Activated T-cell treated with anti-CD3 and anti-CD28 coated beads, Interleukin-2, amount 50 U/mL, for 72 hours (primary cell): ENCODE measurements around the gene SLC25A43. TPM values are rescaled to one million over a fixed set of nuclear protein-coding genes. Genes with fewer than 3 reads are reported as not detected.
"Not testable (repeated sequence)": the region's sequence is repeated elsewhere in the genome, so short reads cannot be mapped to it uniquely, and the experiment has no call there.

Experiments
- ATAC-seq, 2 donors: fragments of 150-1000 bp; cut with Tn5 transposase; replicated peaks in 1 of 2; 2 replicates each; pipeline ENCODE4 v1.10.0; 2021; ENCODE audit warnings: moderate library complexity in 2 of 2, mild to moderate bottlenecking in 1 of 2
- DNase-seq, 2 donors: peaks; one replicate each; pipeline ENCODE4 v3.0.0; 2021 to 2022; ENCODE audit warnings: mixed read lengths in 1 of 2
- H3K27ac Mint-ChIP-seq: one replicate; pipeline ENCODE4 v1.8.0; 2022; ENCODE audit warnings: mild to moderate bottlenecking, moderate library complexity, mixed read lengths
- H3K27me3 Mint-ChIP-seq: one replicate; pipeline ENCODE4 v1.8.0; 2022; ENCODE audit warnings: low read depth, mixed read lengths
- H3K36me3 Mint-ChIP-seq, 2 donors: one replicate each; pipeline ENCODE4 v1.8.0; 2022; ENCODE audit warnings: mixed read lengths in 2 of 2, mild to moderate bottlenecking in 1 of 2; ENCODE audit not compliant: insufficient read depth in 2 of 2
- H3K4me1 Mint-ChIP-seq: one replicate; pipeline ENCODE4 v1.8.0; 2022; ENCODE audit warnings: low read depth, mixed read lengths
- H3K4me3 Mint-ChIP-seq, 2 donors: one replicate each; pipeline ENCODE4 v1.8.0; 2022; ENCODE audit warnings: mild to moderate bottlenecking in 2 of 2, mixed read lengths in 2 of 2, moderate library complexity in 2 of 2
- H3K9me3 Mint-ChIP-seq, 2 donors: one replicate each; pipeline ENCODE4 v1.8.0; 2022; ENCODE audit warnings: mixed read lengths in 2 of 2
- total RNA-seq, 2 donors: library from RNA; stranded (reverse); gene quantifications; one replicate each; pipeline ENCODE4 v1.2.3, GENCODE V29; 2022

SLC25A43 gene
- total RNA-seq, 2 donors from 2014 or later: 8.9 to 9.8 TPM

- DNase-seq: no peak
- Mint-ChIP-seq H3K4me1 (peaks cover 9% of the 10 kb centered on the region), H3K4me3 (no peak overlapping the region), H3K27ac (no peak overlapping the region), H3K27me3 (peaks cover 38% of the 10 kb centered on the region), H3K9me3 (no peaks in the 10 kb centered on the region), H3K36me3 (no peaks in the 10 kb centered on the region)
- no peak for ATAC-seq
These were observed 82.2 kb downstream of the SLC25A43 start for GRCh38 chrX:119481323-119481801.

- Mint-ChIP-seq H3K4me1 (peaks cover 9% of the 10 kb centered on the region), H3K36me3 (no peaks in the 10 kb centered on the region), H3K27me3 (peaks cover 32% of the 10 kb centered on the region), H3K4me3 (peak overlapping the region; percentile 71 to 79), H3K27ac (no peak overlapping the region), H3K9me3 (no peaks in the 10 kb centered on the region)
- ATAC-seq: peak in 1 of 2 donors; percentile 8
- DNase-seq: no peak
These were observed 82.9 kb downstream of the SLC25A43 start for GRCh38 chrX:119482041-119482440.

DNA sequence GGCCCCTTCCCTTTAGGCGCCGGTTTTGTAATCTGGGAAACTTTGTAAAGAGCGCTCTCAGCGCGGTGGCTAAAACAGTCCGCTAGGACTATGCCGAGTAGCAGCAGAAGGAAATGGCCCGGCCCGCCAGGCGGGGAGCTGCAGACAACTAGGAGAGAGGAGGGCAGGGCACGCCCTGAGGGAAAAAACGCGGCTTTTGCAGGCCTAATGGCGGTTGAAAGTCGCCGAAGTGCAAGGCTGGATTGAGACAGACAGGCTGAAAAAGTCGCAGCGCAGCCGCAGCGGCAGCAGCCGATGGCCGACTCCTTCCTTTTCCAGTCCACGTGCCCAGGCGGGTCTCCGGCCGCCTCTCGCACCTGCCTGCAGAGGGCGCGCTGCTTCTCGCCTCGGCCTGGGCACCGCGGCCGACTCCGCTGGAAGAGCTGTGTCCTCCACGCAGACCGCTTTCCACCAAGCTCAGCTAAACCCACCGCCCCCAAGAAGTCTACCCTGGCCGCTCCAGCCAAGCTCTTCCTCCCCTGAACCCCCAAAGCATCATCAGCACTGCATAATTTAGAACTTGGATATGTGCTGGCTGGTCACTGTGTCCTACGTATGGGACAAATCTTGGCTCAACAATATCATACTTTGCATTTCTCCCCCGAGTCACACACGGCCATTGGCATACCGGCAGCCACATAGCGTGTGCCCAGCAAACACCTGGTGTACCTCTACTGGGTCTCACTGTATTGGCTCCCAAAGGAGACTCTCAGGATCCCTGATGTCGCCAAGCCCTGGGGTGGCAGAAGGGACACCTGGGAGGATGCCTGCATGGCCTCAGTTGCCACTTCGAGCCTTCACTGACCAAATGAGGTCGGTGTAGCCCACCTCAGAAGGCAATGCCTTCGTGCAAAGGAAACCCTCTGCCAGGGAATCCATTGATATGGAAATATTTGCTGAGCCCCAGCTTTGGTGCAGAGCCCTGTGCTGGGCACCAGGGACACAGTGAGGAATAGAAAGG lies 83.6 kb downstream of the SLC25A43 start:
- no peak overlapping the region for H3K27ac Mint-ChIP-seq
- peak; percentile 88 to 92 for ATAC-seq
- peaks cover 25% of the 10 kb centered on the region for H3K27me3 Mint-ChIP-seq
- DNase-seq: peak; percentile 70 to 75
- H3K4me3 Mint-ChIP-seq: peak overlapping the region; percentile 71 to 79
- no peaks in the 10 kb centered on the region for H3K9me3 Mint-ChIP-seq
- H3K4me1 Mint-ChIP-seq: peaks cover 9% of the 10 kb centered on the region
- H3K36me3 Mint-ChIP-seq: no peaks in the 10 kb centered on the region

DNA sequence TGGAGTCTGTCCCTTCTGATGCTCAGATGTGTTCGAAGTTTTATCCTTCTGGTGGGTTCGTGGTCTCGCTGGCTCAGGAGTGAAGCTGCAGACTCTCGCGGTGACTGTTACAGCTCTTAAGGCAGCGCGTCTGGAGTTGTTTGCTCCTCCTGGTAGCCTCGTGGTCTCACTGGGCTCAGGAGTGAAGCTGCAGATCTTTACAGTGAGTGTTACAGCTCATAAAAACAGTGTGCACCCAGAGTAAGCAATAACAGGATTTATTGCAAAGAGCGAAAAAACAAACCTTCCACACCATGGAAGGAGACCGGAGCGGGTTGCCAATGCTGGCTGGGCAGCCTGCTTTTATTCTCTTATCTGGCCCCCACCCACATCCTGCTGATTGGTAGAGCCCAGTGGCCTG lies 87.6 kb downstream of the SLC25A43 start:
- Mint-ChIP-seq H3K4me1 (peaks cover 9% of the 10 kb centered on the region), H3K9me3 (no peaks in the 10 kb centered on the region), H3K27ac (no peak overlapping the region), H3K4me3 (no peak overlapping the region), H3K27me3 (peaks cover 20% of the 10 kb centered on the region), H3K36me3 (no peaks in the 10 kb centered on the region)
- DNase-seq (no peak), ATAC-seq (no peak)

DNA sequence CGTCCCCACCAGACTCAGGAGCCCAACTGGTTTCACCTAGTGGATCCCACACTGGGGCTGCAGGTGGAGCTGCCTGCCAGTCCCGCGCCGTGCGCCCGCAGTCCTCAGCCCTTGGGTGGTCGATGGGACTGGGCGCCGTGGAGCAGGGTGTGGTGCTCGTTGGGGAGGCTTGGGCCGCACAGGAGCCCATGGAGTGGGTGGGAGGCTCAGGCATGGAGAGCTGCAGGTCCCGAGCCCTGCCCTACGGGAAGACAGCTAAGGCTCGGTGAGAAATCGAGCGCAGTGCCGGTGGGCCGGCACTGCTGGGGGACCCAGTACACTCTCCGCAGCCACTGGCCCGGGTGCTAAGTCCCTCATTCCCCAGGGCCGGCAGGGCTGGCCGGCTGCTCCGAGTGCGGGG lies 88.6 kb downstream of the SLC25A43 start:
- not testable (repeated sequence) for DNase-seq, H3K9me3 Mint-ChIP-seq, H3K27ac Mint-ChIP-seq, ATAC-seq, H3K36me3 Mint-ChIP-seq, H3K4me3 Mint-ChIP-seq, H3K4me1 Mint-ChIP-seq
- peaks cover 20% of the 10 kb centered on the region for H3K27me3 Mint-ChIP-seq

GRCh38 chrX:119488749-119489148 lies 89.6 kb downstream of the SLC25A43 start:
- no peak for ATAC-seq
- peaks cover 13% of the 10 kb centered on the region for H3K27me3 Mint-ChIP-seq
- H3K27ac Mint-ChIP-seq: no peak overlapping the region
- H3K9me3 Mint-ChIP-seq: no peaks in the 10 kb centered on the region
- H3K4me3 Mint-ChIP-seq: no peak overlapping the region
- H3K36me3 Mint-ChIP-seq: no peaks in the 10 kb centered on the region
- peak in 1 of 2 donors; percentile 34 for DNase-seq
- no peaks in the 10 kb centered on the region for H3K4me1 Mint-ChIP-seq

- DNase-seq (no peak), ATAC-seq (no peak)
- H3K27ac Mint-ChIP-seq: no peak overlapping the region
- no peak overlapping the region for H3K4me3 Mint-ChIP-seq
- H3K9me3 Mint-ChIP-seq: no peaks in the 10 kb centered on the region
- peaks cover 8% of the 10 kb centered on the region for H3K27me3 Mint-ChIP-seq
- H3K4me1 Mint-ChIP-seq: no peaks in the 10 kb centered on the region
- no peaks in the 10 kb centered on the region for H3K36me3 Mint-ChIP-seq
These were observed 90.3 kb downstream of the SLC25A43 start for GRCh38 chrX:119489212-119490074.

DNA sequence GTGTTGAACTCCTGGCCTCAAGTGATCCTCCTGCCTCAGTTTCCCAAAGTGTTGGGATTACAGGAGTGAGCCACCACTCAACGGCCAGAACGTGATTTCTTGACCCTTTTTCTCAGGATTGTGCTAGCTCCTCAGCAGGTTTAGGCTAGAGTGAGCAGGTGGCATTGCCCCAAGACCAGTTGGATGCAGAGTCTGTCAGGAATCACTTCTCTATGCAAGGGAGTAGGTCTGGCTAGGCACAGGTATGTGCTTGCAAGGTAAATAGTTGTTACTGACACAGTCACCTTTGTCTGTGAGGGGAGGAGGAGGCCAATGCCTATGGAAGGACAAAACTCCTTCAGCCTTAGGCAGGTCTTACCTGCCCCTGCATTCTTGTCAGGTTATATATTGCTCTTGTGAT lies 93.3 kb downstream of the SLC25A43 start:
- no peak for DNase-seq
- peaks cover 8% of the 10 kb centered on the region for H3K4me1 Mint-ChIP-seq
- no peak for ATAC-seq
- H3K9me3 Mint-ChIP-seq: no peaks in the 10 kb centered on the region
- H3K4me3 Mint-ChIP-seq: no peak overlapping the region
- H3K27ac Mint-ChIP-seq: no peak overlapping the region
- peaks cover 6% of the 10 kb centered on the region for H3K27me3 Mint-ChIP-seq
- H3K36me3 Mint-ChIP-seq: no peaks in the 10 kb centered on the region

GRCh38 chrX:119493851-119494495 lies 94.8 kb downstream of the SLC25A43 start:
- H3K36me3 Mint-ChIP-seq, H3K4me1 Mint-ChIP-seq, DNase-seq, ATAC-seq, H3K27me3 Mint-ChIP-seq, H3K4me3 Mint-ChIP-seq, H3K27ac Mint-ChIP-seq, H3K9me3 Mint-ChIP-seq: not testable (repeated sequence)

- H3K27ac Mint-ChIP-seq: no peak overlapping the region
- H3K9me3 Mint-ChIP-seq: no peaks in the 10 kb centered on the region
- H3K4me3 Mint-ChIP-seq: no peak overlapping the region
- DNase-seq: no peak
- ATAC-seq: peak in 1 of 2 donors; percentile 30
- H3K36me3 Mint-ChIP-seq: no peaks in the 10 kb centered on the region
- peaks cover 8% of the 10 kb centered on the region for H3K4me1 Mint-ChIP-seq
- peaks cover 6% of the 10 kb centered on the region for H3K27me3 Mint-ChIP-seq
These were observed 96.9 kb downstream of the SLC25A43 start for GRCh38 chrX:119495734-119496726.

GRCh38 chrX:119497185-119497584 lies 98.0 kb downstream of the SLC25A43 start:
- no peaks in the 10 kb centered on the region for H3K36me3 Mint-ChIP-seq
- no peak overlapping the region for H3K27ac Mint-ChIP-seq
- no peaks in the 10 kb centered on the region for H3K9me3 Mint-ChIP-seq
- peaks cover 10% of the 10 kb centered on the region for H3K4me1 Mint-ChIP-seq
- H3K27me3 Mint-ChIP-seq: peaks cover 6% of the 10 kb centered on the region
- DNase-seq: no peak
- no peak overlapping the region for H3K4me3 Mint-ChIP-seq
- no peak for ATAC-seq
